Activated naive CD8-positive, alpha-beta T cell treated with anti-CD3 and anti-CD28 coated beads, Interleukin-2, amount 50 U/mL, for 24 hours (primary cell): ENCODE data around the gene BHLHE41.

Experiments used
- ATAC-seq: fragments of 150-1000 bp; cut with Tn5 transposase; one replicate; pipeline ENCODE4 v1.10.0; 2021
- DNase-seq: peaks from one replicate; pipeline ENCODE4 v3.0.0; 2021
- H3K27ac Mint-ChIP-seq: one replicate; pipeline ENCODE4 v1.8.0; 2021; ENCODE audit warnings: mild to moderate bottlenecking, mixed read lengths
- H3K27me3 Mint-ChIP-seq: one replicate; pipeline ENCODE4 v1.8.0; 2021; ENCODE audit warnings: mixed read lengths
- H3K36me3 Mint-ChIP-seq: one replicate; pipeline ENCODE4 v1.8.0; 2021; ENCODE audit warnings: low read depth, mixed read lengths
- H3K4me1 Mint-ChIP-seq: one replicate; pipeline ENCODE4 v1.8.0; 2021; ENCODE audit warnings: mixed read lengths
- H3K4me3 Mint-ChIP-seq: one replicate; pipeline ENCODE4 v1.8.0; 2021; ENCODE audit warnings: mild to moderate bottlenecking, moderate library complexity, mixed read lengths
- H3K9me3 Mint-ChIP-seq: one replicate; pipeline ENCODE4 v1.8.0; 2021; ENCODE audit warnings: mixed read lengths

The BHLHE41 gene

DNA sequence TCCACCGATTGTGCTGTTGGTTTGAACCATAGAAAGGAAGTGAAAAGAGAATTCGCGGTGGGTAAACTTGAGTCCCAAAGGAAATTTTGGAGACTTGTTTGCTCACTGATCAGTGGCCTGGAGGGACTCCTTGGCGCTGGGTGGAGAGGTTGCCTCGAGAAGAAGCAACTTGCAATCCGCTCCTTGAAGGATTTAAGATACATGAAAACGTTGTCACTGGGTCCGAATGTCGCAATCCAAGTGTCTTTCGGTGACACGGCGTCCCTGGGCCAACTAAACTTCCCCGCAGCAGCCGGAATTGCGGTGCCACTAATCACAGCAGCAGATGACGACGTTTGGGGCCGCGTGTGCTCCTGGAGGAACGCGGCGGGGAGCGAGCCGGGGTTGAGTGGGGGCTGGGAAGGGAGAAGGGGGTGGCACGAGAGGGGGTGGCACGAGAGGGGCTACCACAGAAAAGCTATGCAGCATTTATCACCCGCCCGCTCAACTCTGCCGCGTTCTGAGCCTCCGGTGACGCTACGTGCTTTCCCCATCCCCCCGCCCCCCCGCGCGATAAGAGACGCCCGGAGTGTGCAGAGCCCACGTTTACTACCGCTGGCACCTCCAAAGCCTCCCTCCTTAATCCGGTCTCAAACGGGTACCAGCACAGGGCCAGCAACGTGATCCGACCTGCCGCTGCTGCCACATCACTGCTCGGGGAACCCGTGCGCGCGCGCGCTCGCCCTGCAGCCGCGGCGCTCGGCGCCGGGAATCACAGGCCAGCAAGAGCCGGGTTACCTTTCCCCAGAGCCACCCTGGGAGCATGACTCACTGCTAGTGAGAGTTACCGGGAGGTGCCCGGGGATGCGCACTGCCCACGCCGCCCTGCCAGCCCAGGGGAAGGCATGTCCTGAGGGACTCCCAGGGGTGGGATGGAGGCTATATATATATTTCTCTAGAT is 833 bp upstream of the BHLHE41 start:
- Mint-ChIP-seq H3K4me3 (peak overlapping the region; percentile 81), H3K4me1 (peaks cover 25% of the 10 kb centered on the region), H3K9me3 (no peaks in the 10 kb centered on the region), H3K27me3 (peaks cover 80% of the 10 kb centered on the region), H3K27ac (no peak overlapping the region), H3K36me3 (no peaks in the 10 kb centered on the region)
- peak; percentile 63 for ATAC-seq
- peak; percentile 57 for DNase-seq

DNA sequence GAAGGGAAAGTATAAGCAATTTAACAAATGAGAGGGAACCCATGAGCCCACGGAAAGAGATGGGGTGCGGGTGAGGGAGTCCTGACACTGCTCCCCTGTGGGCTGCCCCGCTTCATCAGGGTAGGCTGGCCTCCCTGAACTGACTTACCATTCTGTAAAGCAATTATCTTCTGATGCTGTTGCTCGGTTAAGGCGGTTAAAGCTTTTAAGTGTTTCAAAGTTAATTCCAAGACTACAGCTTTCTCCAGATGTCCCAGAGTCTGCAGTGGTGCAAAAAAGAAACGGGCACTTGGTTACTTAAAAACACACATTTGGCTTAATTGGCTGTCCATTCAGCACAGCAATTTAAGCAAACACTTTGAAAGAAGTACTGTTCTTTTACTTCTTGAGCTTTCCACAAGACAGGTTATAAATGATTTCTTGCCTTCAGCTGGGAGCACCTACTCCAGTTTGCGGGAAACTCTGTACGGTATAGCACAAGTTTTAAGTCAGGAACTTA is 1.3 kb downstream of the BHLHE41 start:
- no peak for DNase-seq
- H3K27ac Mint-ChIP-seq, result no peak overlapping the region
- no peak for ATAC-seq
- H3K36me3 Mint-ChIP-seq, result no peaks in the 10 kb centered on the region
- peaks cover 80% of the 10 kb centered on the region for H3K27me3 Mint-ChIP-seq
- H3K4me1 Mint-ChIP-seq, result peaks cover 25% of the 10 kb centered on the region
- peak overlapping the region; percentile 74 for H3K4me3 Mint-ChIP-seq
- no peaks in the 10 kb centered on the region for H3K9me3 Mint-ChIP-seq

DNA sequence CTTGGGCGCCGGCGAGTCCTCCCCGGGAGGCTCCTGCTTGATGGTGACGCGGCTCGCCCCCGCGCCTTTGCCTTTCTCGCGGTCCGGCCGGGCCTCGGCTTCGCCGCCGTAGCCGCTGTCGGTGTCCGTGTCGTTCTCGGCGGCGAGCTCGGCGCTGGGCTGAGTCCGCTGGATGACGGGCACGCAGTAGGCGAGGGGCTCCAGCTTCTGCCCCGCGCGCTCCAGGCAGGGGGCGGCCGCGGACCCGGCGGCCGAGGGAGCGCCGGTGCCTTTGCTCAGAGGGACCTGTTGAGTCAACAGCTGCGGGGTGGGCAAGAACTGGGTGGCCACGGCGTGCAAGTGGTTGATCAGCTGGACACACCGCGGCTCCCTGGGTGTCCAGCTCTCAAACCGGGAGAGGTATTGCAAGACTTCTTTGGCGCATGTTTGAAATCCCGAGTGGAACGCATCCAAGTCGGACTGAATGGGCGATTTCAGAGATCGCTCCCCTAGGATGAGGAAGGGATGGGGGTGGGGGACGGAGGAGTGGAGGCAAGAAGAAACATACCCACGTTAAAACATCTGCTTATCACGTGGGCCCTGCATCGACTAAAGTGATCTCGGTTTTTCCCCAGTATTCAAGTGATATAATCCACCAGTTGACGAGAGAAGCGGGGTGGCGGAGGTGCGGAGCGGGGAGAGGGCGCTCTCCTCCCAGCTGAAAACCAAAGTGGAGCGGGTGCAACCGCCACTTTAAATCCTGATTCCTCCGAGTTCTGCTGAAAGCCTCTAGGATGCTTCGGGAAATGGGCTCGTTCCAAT is 2.0 kb downstream of the BHLHE41 start:
- ATAC-seq, result no peak
- no peaks in the 10 kb centered on the region for H3K36me3 Mint-ChIP-seq
- H3K4me3 Mint-ChIP-seq, result peak overlapping the region; percentile 74
- peaks cover 79% of the 10 kb centered on the region for H3K27me3 Mint-ChIP-seq
- H3K27ac Mint-ChIP-seq, result no peak overlapping the region
- H3K4me1 Mint-ChIP-seq, result peaks cover 25% of the 10 kb centered on the region
- DNase-seq, result peak; percentile 40
- H3K9me3 Mint-ChIP-seq, result no peaks in the 10 kb centered on the region

DNA sequence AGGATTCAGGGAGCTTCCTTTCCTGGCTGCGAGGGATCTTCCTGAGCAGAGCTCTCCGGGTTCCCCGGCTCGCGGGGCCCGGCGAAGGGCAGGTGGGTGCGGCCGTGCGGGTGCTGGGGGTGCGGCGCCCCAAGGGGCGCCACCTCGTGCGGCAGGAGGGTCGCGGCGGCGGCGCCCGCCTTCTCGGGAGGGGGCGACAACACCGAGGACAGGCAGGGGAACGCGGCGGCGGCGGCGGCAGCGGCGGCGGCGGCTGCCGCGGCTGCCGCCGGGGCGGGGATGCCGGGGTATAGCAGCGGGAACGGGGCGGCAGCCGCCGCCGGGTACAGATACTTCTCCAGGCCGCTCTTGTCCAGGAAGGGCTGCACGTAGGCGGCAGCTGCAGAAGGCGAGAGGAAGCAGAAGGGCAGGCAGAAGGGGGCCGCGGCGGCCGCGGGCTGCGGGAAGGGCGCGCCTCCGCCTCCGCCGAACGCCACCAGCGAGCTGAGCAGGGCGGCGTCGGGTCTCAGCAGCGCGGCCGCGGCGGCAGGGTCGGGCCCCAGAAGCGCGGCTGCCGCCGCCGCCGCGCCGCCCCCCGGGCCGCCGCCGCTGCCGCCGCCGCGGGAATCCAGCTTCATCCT is 2.7 kb downstream of the BHLHE41 start:
- Mint-ChIP-seq H3K9me3 (no peaks in the 10 kb centered on the region), H3K4me1 (peaks cover 22% of the 10 kb centered on the region), H3K36me3 (no peaks in the 10 kb centered on the region), H3K4me3 (peak overlapping the region; percentile 33), H3K27ac (no peak overlapping the region), H3K27me3 (peaks cover 76% of the 10 kb centered on the region)
- DNase-seq (peak; percentile 37), ATAC-seq (peak; percentile 29)

DNA sequence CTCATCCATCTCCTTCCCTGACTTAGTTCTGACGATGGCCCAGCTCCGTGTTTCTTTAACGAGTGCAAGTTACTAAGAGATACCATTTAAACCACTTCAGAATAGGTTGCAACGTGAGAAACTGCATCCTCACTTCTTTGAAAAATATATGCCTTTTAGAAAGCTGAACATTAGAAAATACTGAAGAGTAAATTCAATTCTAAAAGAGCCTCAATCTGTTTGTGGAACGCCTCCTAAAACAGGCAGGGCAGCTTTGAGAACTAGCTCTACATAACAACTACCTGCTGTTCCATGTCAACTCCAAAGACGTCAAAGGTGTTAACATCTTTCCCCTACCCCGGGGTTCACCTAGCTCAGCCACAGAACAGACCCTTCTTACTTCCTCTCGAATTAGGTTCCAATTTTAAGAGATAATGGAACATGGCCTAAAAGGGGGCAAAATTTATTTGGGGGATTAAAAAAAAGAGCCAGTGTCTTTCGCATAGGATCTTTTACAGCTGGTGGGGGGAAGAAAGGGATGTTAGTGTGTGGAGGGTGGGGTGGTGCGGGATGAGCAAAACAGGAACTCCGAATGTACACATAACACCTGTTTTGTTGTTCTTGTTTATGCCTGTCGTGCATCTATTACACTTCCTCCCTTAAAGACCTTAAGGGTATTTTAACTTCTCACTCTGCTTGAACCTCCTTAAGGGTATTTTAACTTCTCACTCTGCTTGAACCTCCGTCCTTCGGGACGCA is 3.3 kb downstream of the BHLHE41 start:
- peaks cover 76% of the 10 kb centered on the region for H3K27me3 Mint-ChIP-seq
- ATAC-seq (no peak), DNase-seq (no peak)
- peak overlapping the region; percentile 33 for H3K4me3 Mint-ChIP-seq
- H3K9me3 Mint-ChIP-seq, result no peaks in the 10 kb centered on the region
- H3K36me3 Mint-ChIP-seq, result no peaks in the 10 kb centered on the region
- H3K27ac Mint-ChIP-seq, result no peak overlapping the region
- peaks cover 22% of the 10 kb centered on the region for H3K4me1 Mint-ChIP-seq

DNA sequence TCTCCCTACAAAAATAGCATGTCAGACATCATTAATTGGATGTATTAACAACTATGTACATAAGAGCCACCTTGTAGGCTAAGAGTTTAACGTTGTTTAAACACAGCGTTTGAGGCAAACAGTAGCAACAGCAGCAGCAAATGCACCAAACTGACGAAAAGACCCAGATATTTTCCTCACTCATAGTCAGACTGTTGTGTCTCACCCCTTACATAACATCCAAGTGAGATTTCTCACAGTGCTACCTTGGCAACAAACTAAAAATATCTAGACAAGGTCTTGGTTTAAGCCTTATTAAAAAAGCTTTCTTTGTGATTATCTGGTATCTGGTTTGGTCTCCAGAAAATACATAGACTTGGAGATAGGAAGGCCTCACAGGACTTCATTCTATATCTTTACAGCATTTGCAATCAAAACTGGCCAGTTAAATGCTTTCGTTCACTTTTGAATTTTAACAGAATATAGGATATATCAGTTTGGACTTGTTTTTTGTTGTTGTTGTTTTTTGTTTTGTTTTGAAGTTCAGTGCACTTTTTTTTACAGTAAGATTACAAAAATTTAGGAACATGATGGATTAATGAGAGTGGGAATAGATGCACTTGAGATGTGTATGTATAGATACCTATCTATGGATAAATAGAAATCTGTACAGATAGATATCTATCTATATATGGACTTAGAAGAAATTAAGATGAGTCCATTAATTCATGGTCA is 4.1 kb downstream of the BHLHE41 start:
- Mint-ChIP-seq H3K4me1 (peaks cover 22% of the 10 kb centered on the region), H3K27ac (no peak overlapping the region), H3K9me3 (no peaks in the 10 kb centered on the region), H3K27me3 (peaks cover 74% of the 10 kb centered on the region), H3K36me3 (no peaks in the 10 kb centered on the region), H3K4me3 (peak overlapping the region; percentile 33)
- ATAC-seq (no peak), DNase-seq (no peak)

DNA sequence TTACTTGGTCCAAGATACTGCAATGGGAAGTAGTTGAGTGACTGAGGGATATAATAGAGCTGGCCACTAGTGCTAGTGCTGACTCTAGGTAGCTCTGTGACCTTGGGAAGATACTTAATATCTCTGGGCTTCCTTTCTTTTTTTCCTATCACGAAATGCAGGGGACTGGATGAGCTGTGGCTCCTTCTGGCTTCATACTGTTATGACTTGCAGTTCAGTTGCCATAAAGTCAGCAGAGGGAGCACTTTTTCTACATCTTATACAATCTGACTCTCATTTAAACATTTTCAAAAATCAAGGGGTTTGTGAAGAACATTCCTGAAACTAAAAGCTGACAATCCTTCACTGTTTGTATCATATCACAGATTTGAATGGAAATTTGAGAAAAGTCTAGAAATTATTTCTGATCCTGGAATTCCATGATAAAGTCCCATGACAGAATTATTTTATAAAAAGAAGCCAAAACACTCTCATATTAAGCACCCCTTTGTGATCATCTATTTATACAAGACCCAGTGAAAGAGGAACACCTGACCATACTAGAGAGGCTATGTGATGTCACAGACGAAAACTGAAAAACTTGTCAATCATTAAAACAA is 5.3 kb downstream of the BHLHE41 start:
- H3K4me3 Mint-ChIP-seq, result no peak overlapping the region
- peaks cover 70% of the 10 kb centered on the region for H3K27me3 Mint-ChIP-seq
- peaks cover 16% of the 10 kb centered on the region for H3K4me1 Mint-ChIP-seq
- ATAC-seq (no peak), DNase-seq (no peak)
- H3K27ac Mint-ChIP-seq, result no peak overlapping the region
- H3K9me3 Mint-ChIP-seq, result no peaks in the 10 kb centered on the region
- no peaks in the 10 kb centered on the region for H3K36me3 Mint-ChIP-seq

DNA sequence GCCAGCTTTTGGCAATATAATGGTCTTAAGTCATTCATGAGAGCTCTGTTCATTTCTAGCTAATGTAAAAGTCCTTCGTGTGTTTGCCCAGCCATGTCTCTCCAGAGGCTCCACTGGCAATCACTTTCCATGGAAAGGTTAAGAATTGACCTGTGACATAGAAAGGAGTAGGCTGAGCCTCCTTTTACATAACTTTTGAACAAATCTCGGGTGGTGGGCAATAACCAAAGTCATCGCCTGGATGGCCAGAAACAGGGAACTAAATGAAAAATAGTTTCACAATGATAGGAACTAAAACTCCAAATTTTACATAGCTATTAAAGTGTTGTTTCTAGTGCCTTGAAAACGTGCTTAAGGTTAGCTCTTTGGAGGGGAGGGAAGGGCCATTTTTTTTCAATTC is 6.5 kb downstream of the BHLHE41 start:
- H3K4me3 Mint-ChIP-seq, result no peak overlapping the region
- no peak for DNase-seq
- no peak for ATAC-seq
- H3K36me3 Mint-ChIP-seq, result no peaks in the 10 kb centered on the region
- peaks cover 14% of the 10 kb centered on the region for H3K4me1 Mint-ChIP-seq
- no peak overlapping the region for H3K27ac Mint-ChIP-seq
- H3K9me3 Mint-ChIP-seq, result no peaks in the 10 kb centered on the region
- peaks cover 61% of the 10 kb centered on the region for H3K27me3 Mint-ChIP-seq

DNA sequence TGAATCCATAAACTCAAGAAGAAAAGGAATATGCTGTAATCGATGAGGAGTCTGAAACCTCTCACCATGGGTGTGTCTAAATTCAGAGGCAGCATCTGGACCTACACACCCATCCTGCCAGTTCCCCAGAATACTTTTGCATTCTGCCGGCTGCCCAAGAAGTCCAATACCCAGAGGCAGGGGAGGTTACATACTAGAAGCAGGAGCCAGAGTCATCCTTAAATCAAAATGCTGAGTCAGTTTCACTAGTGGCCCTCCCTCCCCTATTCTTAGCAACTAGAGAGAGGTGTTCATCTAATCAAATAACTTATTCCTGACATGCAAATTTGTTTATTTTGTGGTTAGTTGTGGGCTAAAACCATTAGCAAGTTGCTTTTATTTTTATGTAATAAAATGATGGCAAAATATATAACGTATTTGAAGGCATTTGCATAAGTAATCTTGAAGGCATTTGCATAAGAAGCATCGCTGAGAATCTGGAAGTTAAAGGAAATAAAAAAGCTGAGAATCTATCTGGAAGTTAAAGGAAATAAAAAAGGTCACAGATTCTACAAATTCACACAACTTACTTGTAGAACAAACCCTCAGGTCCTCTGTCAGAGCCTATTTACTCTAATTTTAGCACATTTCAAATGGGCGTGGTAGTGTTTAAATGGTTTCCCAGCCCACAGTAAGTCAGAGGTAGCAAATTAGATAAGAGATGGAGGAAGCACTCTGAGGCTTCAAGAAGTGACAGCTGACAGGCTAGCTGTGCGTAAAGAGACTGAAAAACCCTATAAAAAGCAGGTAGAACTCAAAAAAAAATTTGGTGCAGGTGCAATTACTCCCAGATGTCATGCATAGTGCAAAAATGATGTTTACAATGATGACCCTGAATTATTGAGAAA is 7.8 kb downstream of the BHLHE41 start:
- H3K4me1 Mint-ChIP-seq, result peaks cover 11% of the 10 kb centered on the region
- H3K9me3 Mint-ChIP-seq, result no peaks in the 10 kb centered on the region
- no peak overlapping the region for H3K27ac Mint-ChIP-seq
- H3K36me3 Mint-ChIP-seq, result no peaks in the 10 kb centered on the region
- H3K4me3 Mint-ChIP-seq, result no peak overlapping the region
- peaks cover 65% of the 10 kb centered on the region for H3K27me3 Mint-ChIP-seq
- ATAC-seq (no peak), DNase-seq (no peak)

DNA sequence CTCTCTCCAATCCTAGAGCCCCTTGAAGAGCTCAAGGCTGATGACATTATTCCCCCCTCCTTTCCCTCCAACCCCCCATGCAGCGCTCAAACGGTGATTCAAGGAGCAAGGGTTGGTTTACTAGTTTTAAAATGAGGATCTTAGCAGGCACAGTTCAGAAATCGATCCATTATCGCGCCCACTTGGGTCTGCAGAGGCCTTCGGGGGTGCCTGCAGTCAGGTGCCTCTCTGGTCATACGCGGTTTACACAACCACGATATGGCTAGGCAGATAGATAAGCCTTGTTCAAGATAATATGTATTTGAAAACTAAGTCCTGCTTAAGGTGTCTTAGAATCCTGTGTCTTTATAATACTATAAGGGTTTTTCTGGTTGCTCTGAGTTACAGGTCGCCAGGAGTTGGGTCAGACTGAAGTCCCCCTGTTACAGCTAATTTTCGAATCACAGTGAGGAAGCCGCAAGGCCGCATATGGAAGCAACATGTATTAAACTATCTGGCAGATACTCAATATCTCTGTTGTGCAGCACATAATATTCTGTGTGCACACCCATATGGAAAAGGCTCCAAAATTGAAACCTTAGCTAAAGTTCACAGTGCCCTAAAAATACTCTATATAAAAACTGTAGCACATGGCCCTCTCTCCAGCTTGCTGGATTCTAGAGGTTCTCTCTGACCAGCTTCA is 10.0 kb downstream of the BHLHE41 start:
- Mint-ChIP-seq H3K4me3 (peak overlapping the region; percentile 48), H3K36me3 (no peaks in the 10 kb centered on the region), H3K9me3 (no peaks in the 10 kb centered on the region), H3K4me1 (peaks cover 11% of the 10 kb centered on the region), H3K27ac (no peak overlapping the region), H3K27me3 (peaks cover 51% of the 10 kb centered on the region)
- DNase-seq, result no peak
- no peak for ATAC-seq

DNA sequence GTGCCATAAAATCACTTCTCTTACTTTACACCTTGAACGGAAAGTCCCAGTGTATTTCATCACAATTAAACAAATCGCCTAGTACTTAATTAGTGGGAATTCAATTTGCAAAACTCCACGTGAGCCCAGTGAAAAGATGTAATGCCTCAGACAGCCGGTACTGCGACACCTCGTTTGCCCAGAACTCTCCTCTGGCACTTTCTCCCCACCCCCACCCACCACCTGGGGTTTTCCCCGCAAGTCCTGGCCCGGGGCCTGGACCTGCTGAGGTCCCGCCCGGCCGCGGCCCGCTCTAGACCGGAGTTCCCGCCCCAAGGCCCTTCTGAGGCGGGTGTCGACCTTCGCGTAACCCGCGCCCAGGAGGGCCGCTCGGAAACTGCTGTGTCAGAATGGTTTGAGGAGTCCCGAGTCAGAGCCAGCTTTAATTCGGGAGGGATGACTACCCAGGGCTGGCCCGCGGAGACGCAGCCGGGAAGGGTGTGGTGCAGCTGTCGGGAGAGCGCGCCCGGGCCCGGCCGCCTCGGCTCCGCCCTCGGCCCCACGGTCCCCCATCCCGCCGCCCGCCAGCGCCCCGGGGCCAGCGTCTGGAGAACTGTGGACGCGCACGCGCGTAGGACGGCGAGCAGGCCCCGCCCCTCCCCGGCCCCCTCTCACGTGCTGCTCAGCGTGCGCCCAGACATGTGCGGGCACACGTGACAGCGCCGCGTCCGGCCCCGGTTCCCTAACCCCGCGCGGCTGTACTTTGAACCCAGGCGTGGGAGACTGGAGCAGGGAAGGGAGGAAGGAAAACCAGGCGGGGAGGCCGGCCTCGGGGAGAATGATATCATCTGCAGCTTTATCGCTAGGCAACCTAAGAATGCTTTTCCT is 10.8 kb downstream of the BHLHE41 start:
- H3K27ac Mint-ChIP-seq, result peak overlapping the region; percentile 61
- H3K27me3 Mint-ChIP-seq, result peaks cover 43% of the 10 kb centered on the region
- peak overlapping the region; percentile 72 for H3K4me3 Mint-ChIP-seq
- peak; percentile 88 for ATAC-seq
- H3K9me3 Mint-ChIP-seq, result no peaks in the 10 kb centered on the region
- peak; percentile 78 for DNase-seq
- H3K4me1 Mint-ChIP-seq, result peaks cover 11% of the 10 kb centered on the region
- H3K36me3 Mint-ChIP-seq, result no peaks in the 10 kb centered on the region
